Esophagus squamous epithelium (tissue), 4 donors: ENCODE data around the gene KCNH1.

Experiments
- POLR2A ChIP-seq, 4 donors: fragments of 450-650 bp; IDR thresholded peaks; one replicate each; pipeline ENCODE4 v1.6.1; 2017; ENCODE audit warnings: antibody characterized with exemption in 4 of 4, mild to moderate bottlenecking in 4 of 4, moderate library complexity in 3 of 4
- TF ChIP-seq, protein P1 (sequence below), 6 experiments: fragments of 450-650 bp in 4 of 6; fragments of 200-600 bp in 2 of 6; sonication (generic) in 2 of 6; IDR thresholded peaks; one replicate each; pipeline ENCODE4 v1.5.1; 2016 to 2019; ENCODE audit warnings: antibody characterized with exemption in 6 of 6, mild to moderate bottlenecking in 4 of 6, moderate library complexity in 4 of 6

DNA sequence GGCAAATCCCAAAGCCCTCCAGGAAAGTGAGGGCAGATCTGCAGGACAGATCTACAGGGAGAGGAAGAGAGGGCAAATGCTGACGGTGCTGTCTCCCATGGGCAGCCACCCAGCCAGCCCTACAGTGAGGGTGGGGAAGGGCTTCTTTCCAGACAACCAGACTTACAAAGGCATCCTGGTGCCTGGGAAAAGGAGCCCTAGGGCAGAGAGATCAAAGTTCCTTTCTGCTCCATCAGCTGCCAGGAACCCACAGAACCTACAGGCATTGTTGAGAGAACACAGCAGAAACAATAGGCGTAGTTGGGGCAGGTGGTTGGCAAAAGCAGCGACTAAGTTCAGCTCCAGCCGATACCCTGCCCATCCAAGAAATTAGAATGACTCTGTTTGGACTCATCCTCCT lies 332.4 kb downstream of the KCNH1 start:
- TF ChIP-seq, protein P1, sequence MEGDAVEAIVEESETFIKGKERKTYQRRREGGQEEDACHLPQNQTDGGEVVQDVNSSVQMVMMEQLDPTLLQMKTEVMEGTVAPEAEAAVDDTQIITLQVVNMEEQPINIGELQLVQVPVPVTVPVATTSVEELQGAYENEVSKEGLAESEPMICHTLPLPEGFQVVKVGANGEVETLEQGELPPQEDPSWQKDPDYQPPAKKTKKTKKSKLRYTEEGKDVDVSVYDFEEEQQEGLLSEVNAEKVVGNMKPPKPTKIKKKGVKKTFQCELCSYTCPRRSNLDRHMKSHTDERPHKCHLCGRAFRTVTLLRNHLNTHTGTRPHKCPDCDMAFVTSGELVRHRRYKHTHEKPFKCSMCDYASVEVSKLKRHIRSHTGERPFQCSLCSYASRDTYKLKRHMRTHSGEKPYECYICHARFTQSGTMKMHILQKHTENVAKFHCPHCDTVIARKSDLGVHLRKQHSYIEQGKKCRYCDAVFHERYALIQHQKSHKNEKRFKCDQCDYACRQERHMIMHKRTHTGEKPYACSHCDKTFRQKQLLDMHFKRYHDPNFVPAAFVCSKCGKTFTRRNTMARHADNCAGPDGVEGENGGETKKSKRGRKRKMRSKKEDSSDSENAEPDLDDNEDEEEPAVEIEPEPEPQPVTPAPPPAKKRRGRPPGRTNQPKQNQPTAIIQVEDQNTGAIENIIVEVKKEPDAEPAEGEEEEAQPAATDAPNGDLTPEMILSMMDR (IDR thresholded peaks at IDR 0.05), result no peak
- no peak for TF ChIP-seq POLR2A (IDR thresholded peaks at IDR 0.05)
